KMS-11 (cell line): Measurements from ENCODE around the gene GEMIN7.
A peak's percentile ranks its signal among the peaks of the same experiment; 100 is the strongest.

Source experiments
- H2AFZ ChIP-seq: fragments of 200-600 bp; sonication (generic); 2 replicates; pipeline ENCODE4 v1.6.1; 2016; ENCODE audit warnings: antibody characterized with exemption, mixed run types, low read depth
- H3K27ac ChIP-seq: fragments of 200-600 bp; sonication (generic); 2 replicates; pipeline ENCODE4 v1.6.1; 2016; ENCODE audit warnings: mild to moderate bottlenecking, mixed run types
- H3K27me3 ChIP-seq: fragments of 200-600 bp; sonication (generic); 2 replicates; pipeline ENCODE4 v1.6.1; 2017; ENCODE audit warnings: mild to moderate bottlenecking, low read depth, mixed run types, moderate library complexity; ENCODE audit not compliant: insufficient read depth
- H3K36me3 ChIP-seq: fragments of 200-600 bp; sonication (generic); 2 replicates; pipeline ENCODE4 v1.6.1; 2017; ENCODE audit warnings: mild to moderate bottlenecking, mixed run types; ENCODE audit not compliant: insufficient read depth
- H3K4me1 ChIP-seq: fragments of 200-600 bp; sonication (generic); 2 replicates; pipeline ENCODE4 v1.6.1; 2016; ENCODE audit warnings: mild to moderate bottlenecking, low read depth, mixed run types; ENCODE audit not compliant: poor library complexity, severe bottlenecking
- H3K4me2 ChIP-seq: fragments of 200-600 bp; sonication (generic); 2 replicates; pipeline ENCODE4 v1.7.0; 2016; ENCODE audit warnings: mild to moderate bottlenecking, mixed run types
- H3K4me3 ChIP-seq: fragments of 200-600 bp; sonication (generic); IDR thresholded peaks from 2 replicates; pipeline ENCODE4 v1.6.1; 2017; ENCODE audit warnings: low read depth, low read length, mixed read lengths; ENCODE audit not compliant: insufficient read depth
- H3K79me2 ChIP-seq: fragments of 200-600 bp; sonication (generic); 2 replicates; pipeline ENCODE4 v1.6.1; 2016; ENCODE audit warnings: low read depth, mixed run types; ENCODE audit not compliant: insufficient read depth
- H3K9ac ChIP-seq: fragments of 200-600 bp; sonication (generic); 2 replicates; pipeline ENCODE4 v1.6.1; 2016; ENCODE audit warnings: mild to moderate bottlenecking, mixed run types
- H4K20me1 ChIP-seq: fragments of 200-600 bp; sonication (generic); 2 replicates; pipeline ENCODE4 v1.6.1; 2016; ENCODE audit warnings: mild to moderate bottlenecking, mixed run types; ENCODE audit not compliant: insufficient read depth
- CTCF ChIP-seq: fragments of 200-600 bp; sonication (generic); conservative IDR thresholded peaks from 2 replicates; pipeline ENCODE4 v1.6.1; 2017; ENCODE audit warnings: low read depth, mild to moderate bottlenecking, antibody characterized with exemption, low read length, moderate library complexity, mixed read lengths

GEMIN7 gene

DNA sequence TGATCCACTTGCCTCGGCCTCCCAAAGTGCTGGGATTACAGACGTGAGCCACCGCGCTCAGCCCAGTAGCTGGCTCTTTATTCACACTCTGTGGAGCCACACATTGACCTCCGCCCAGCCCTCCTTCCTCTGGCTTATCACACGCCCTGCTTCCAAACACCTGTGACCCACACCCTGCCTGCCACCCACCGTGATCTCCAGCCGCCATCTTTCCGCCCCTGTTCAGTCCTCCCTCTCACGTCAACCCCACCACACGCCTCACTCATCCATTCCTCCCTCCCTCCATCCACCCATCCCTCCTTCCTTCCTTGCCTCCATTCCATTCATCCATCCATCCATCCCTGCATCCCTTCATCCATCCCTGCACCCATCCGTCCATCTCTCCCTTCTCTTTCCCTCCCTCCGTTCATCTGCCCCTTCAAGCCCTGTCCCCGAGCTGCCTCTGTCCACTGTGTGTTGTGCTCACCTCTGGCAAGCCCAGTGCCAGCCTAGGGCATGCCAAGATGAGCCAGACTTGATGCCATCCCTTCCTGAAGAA is 20.4 kb upstream of the GEMIN7 start:
- TF ChIP-seq CTCF = no peak
- H2AFZ ChIP-seq = no peak overlapping the region
- H3K79me2 ChIP-seq = no peaks in the 10 kb centered on the region; the same call in 1 of the 2 replicates
- H3K4me2 ChIP-seq = no peak overlapping the region
- no peak overlapping the region for H3K9ac ChIP-seq
- H4K20me1 ChIP-seq = 0 out of 2 replicates have a peak, but pooled peaks cover 3% of the 10 kb centered on the region
- H3K27me3 ChIP-seq = no peaks in the 10 kb centered on the region
- H3K4me1 ChIP-seq = peaks cover 28% of the 10 kb centered on the region
- peaks cover 17% of the 10 kb centered on the region for H3K36me3 ChIP-seq
- no peak overlapping the region for H3K27ac ChIP-seq
- H3K4me3 ChIP-seq = no peak overlapping the region

DNA sequence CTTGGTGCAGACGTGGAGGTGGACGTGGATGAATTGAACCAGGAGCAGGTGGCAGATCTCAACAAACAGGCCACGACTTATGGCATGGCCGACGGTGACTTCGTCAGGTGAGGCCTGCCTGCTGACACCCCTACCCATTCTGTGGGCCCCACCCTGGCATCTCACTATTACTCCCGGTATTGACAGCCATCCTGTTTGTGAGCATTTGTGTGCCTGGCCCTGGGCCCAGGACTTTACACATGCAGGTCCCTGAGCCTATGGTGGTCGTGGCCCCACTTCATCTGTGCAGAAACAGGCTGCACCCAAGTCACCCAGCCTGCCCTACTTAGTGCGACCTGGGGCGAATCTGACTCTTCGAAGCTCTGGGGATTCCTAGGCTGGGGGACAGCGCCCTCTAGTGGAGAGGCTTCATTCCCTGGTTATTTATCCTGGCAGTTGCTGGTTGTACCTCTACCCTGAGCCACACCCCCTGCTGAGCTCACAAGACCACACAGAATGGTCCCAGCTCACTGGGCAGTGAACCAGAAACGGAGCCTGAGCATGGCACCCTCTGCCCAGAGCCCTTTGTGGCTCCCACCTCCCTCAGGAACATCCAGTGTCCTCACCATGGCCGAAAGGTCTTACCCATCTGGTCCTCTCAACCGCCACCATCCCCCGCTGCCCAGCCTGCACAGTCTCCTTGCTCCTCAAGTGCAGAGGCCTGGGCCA is 19.6 kb upstream of the GEMIN7 start:
- Histone ChIP-seq H3K27me3 (no peaks in the 10 kb centered on the region), H3K27ac (no peak overlapping the region), H3K9ac (no peak overlapping the region), H3K4me2 (peak overlapping the region; percentile 5; the same call in 1 of the 2 replicates), H3K4me3 (no peak overlapping the region), H4K20me1 (0 out of 2 replicates have a peak, but pooled peaks cover 3% of the 10 kb centered on the region), H3K36me3 (peaks cover 17% of the 10 kb centered on the region), H3K4me1 (peaks cover 21% of the 10 kb centered on the region), H3K79me2 (no peaks in the 10 kb centered on the region), H2AFZ (no peak overlapping the region)
- peak; percentile 98 for TF ChIP-seq CTCF

DNA sequence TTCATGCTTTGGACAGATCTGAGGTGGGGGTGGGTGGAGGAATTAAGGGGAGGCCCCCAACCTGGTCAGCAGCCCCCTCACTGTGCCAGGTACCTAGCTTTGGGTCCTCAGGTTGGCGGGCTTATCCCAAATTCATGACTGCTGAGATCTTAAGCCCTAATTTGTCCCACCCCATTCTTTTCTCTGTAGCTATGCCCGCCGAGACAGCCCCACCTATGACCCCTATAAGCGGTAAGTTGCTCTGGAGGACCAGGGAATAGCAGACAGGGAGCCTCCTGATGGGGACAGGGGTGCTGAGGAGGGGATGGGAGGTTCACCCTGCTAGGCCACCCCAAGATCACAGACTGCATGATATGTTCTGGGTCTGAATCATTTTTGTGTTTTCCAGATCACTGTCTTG is 17.1 kb upstream of the GEMIN7 start:
- H3K9ac ChIP-seq = no peak overlapping the region
- H3K4me3 ChIP-seq = no peak overlapping the region

More for the DNA sequence above, 17.1 kb upstream of the GEMIN7 start:
- no peak for TF ChIP-seq CTCF
- H3K36me3 ChIP-seq = peaks cover 17% of the 10 kb centered on the region
- no peak overlapping the region for H3K27ac ChIP-seq
- H3K4me2 ChIP-seq = no peak overlapping the region
- H3K79me2 ChIP-seq = no peaks in the 10 kb centered on the region
- H2AFZ ChIP-seq = no peak overlapping the region
- H4K20me1 ChIP-seq = 0 out of 2 replicates have a peak, but pooled peaks cover 3% of the 10 kb centered on the region
- H3K27me3 ChIP-seq = no peaks in the 10 kb centered on the region
- H3K4me1 ChIP-seq = peaks cover 13% of the 10 kb centered on the region
